Esophagus (tissue), 2 donors: ENCODE results near the gene CCDC149. TPM values are rescaled to one million over a fixed set of nuclear protein-coding genes. Genes with fewer than 3 reads are reported as not detected.
A peak's percentile ranks its signal among the peaks of the same experiment; 100 is the strongest.

Experiments used
- H3K27ac ChIP-seq, 2 donors: one replicate each; pipeline ENCODE4 v1.5.1; 2013; ENCODE audit warnings: low read depth in 2 of 2, mild to moderate bottlenecking in 2 of 2, inconsistent platforms in 1 of 2, low read length in 1 of 2, moderate library complexity in 1 of 2
- H3K27me3 ChIP-seq, 2 donors: one replicate each; pipeline ENCODE4 v1.6.1; 2013; ENCODE audit warnings: low read length in 2 of 2, control low read depth in 1 of 2, mild to moderate bottlenecking in 1 of 2; ENCODE audit not compliant: insufficient read depth in 2 of 2, control insufficient read depth in 1 of 2
- H3K36me3 ChIP-seq, 2 donors: one replicate each; pipeline ENCODE4 v1.6.1; 2013; ENCODE audit warnings: low read length in 1 of 2; ENCODE audit not compliant: control insufficient read depth in 2 of 2, insufficient read depth in 2 of 2
- H3K4me1 ChIP-seq, 2 donors: one replicate each; pipeline ENCODE4 v1.6.1; 2013; ENCODE audit warnings: low read length in 1 of 2; ENCODE audit not compliant: control insufficient read depth in 2 of 2, insufficient read depth in 2 of 2
- H3K4me3 ChIP-seq, 2 donors: one replicate each; pipeline ENCODE4 v1.5.1; 2013; ENCODE audit warnings: low read length in 2 of 2, mild to moderate bottlenecking in 2 of 2, low read depth in 1 of 2, moderate library complexity in 1 of 2
- H3K9me3 ChIP-seq, 2 donors: one replicate each; pipeline ENCODE4 v1.6.1; 2013; ENCODE audit warnings: mild to moderate bottlenecking in 2 of 2, low read depth in 1 of 2, low read length in 1 of 2, moderate library complexity in 1 of 2; ENCODE audit not compliant: control insufficient read depth in 2 of 2, insufficient read depth in 1 of 2
- WGBS, 2 donors: extraction: QIAGEN DNeasy Blood & Tissue Kit; methylation state at CpG; one replicate each; pipeline ENCODE4 v1.1.7; 2013; 5-methylcytosine and 5-hydroxymethylcytosine counted together
- polyA plus RNA-seq, 2 donors: library from polyadenylated mRNA; stranded (reverse); fragments of 200-250 nt; gene quantifications; one replicate each; pipeline ENCODE4 v1.2.3, GENCODE V29; 2013
- donor health status: healthy with polysubstance abuse.
- donor health status: Bipolar disorder and iron deficiency.

The CCDC149 gene
- polyA plus RNA-seq, 2 donors = 1.9 to 2.4 TPM

DNA sequence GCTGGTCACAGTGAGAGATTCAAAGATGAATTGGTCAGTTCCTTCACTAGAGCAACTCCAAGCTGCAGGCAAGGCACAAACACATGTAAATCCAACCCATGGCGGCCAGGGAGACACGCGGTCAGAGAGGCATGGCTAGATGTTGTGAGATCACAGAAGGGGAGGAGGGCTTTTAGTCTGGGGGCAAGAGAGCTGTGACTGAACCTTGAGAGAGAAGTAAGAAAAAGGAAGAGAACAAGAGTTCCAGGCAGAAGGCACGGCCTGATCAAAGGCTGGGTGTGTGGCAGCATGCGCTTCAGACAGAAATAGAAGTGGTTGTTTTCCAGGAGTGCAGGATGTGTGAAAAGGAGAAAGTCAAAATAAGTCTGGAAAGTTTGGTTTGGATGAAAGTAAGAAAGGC lies 15.9 kb downstream of the CCDC149 start:
- H3K27ac ChIP-seq = peak overlapping the region in 1 of 2 donors; percentile 17
- no peaks in the 10 kb centered on the region for H3K27me3 ChIP-seq
- WGBS, 2 donors = 83 to 86% methylated on average over 5 of the region's 5 CpGs
- H3K4me1 ChIP-seq = no peaks in the 10 kb centered on the region
- peaks cover 0 to 2% of the 10 kb centered on the region in 2 donors for H3K36me3 ChIP-seq
- peaks cover 0 to 3% of the 10 kb centered on the region in 2 donors for H3K9me3 ChIP-seq
- no peak overlapping the region for H3K4me3 ChIP-seq

DNA sequence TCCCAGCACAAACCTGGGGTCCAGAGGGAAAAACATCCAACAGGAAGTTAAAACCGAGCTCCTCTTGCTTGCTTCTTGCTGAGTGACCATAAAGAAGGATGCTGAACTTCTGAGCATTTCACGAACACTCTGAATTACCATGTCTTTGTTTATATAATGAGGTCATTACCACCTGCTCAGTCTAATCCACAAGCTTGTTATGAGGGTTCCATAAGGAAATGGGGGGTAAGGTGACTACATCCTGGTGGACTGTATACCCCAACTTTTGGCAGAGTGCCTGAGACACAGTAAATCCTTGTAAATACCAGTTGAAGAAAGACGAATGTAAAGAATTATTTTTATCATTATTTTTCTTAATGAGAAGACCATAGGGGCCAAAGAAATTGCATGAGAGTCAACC lies 16.8 kb downstream of the CCDC149 start:
- Histone ChIP-seq H3K27me3 (no peaks in the 10 kb centered on the region), H3K4me3 (no peak overlapping the region), H3K9me3 (peaks cover 0 to 3% of the 10 kb centered on the region in 2 donors), H3K4me1 (no peaks in the 10 kb centered on the region), H3K36me3 (peaks cover 0 to 2% of the 10 kb centered on the region in 2 donors), H3K27ac (no peak overlapping the region)
- WGBS, 2 donors = 60 to 63% methylated on average over 3 of the region's 3 CpGs

DNA sequence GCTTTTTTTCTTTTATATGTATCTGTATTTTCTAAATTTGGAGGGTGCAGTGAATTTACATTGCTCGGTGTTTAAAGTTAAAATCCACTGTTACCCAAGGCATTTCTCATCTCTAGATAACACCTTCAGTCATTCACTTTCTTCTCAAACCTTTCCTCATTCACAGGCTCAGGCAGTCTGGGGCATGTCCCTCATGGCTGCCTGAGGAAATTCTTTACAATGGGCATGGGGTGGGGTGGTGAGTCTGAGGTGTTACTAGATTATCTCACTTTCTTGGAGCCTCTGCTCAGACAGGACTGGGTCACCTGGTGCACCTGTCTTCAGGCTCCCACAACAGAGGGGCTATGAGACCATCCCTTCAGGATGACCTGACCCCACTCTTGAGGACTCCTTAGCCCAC lies 17.4 kb downstream of the CCDC149 start:
- Histone ChIP-seq H3K27ac (no peak overlapping the region), H3K4me1 (no peaks in the 10 kb centered on the region)
- WGBS, 2 donors = 47 to 62% methylated on average over 1 of the region's 1 CpG

DNA sequence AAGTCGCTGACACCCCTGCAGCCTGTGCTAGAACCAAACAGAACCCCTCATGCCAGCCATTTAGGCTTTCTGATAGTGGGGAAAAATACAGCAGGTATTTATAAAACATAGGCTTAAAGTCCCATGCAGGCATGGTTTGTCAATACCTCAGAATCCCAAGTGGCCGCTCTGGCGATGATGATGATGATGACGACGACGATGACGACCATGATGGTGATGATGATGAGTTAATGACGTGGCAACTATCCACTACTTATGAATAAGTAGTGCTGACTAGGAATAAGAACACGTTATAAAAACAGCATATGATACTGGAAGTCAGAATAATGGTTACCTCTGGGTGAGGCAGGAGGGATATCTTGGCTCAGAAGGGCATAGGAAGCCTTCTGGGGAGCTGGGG lies 18.0 kb downstream of the CCDC149 start:
- H3K9me3 ChIP-seq = peaks cover 0 to 3% of the 10 kb centered on the region in 2 donors

More for the DNA sequence above, 17.4 kb downstream of the CCDC149 start:
- peaks cover 0 to 2% of the 10 kb centered on the region in 2 donors for H3K36me3 ChIP-seq
- H3K9me3 ChIP-seq = peaks cover 0 to 3% of the 10 kb centered on the region in 2 donors
- no peaks in the 10 kb centered on the region for H3K27me3 ChIP-seq
- no peak overlapping the region for H3K4me3 ChIP-seq

DNA sequence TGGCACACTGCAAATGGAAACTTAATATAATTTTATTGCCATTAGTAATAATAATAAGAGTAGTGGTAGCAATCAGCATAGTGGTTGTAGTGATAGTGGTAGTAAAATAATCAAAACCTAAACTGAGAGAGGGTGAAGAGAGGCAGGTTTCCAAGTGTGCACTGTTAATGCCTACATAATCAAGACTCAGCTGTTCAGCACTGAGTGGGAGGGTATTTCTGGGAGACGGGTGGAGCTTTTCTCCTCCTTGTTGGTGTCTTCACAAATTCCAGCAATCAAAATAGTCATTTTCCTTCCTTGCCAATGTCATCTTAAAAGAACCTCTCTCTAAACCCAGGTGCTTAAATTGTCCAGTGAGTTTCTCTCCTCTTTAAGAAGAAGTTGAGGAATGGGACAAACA lies 18.6 kb downstream of the CCDC149 start:
- Histone ChIP-seq H3K4me1 (no peaks in the 10 kb centered on the region), H3K27me3 (no peaks in the 10 kb centered on the region), H3K4me3 (no peak overlapping the region), H3K36me3 (peaks cover 0 to under 1% of the 10 kb centered on the region in 2 donors), H3K27ac (no peak overlapping the region), H3K9me3 (peaks cover 0 to 3% of the 10 kb centered on the region in 2 donors)
- WGBS, 2 donors = 77 to 82% methylated on average over 1 of the region's 1 CpG

More for the DNA sequence above, 18.0 kb downstream of the CCDC149 start:
- no peaks in the 10 kb centered on the region for H3K27me3 ChIP-seq
- 92 to 93% methylated on average over 9 of the region's 9 CpGs for WGBS, 2 donors
- no peaks in the 10 kb centered on the region for H3K36me3 ChIP-seq
- no peaks in the 10 kb centered on the region for H3K4me1 ChIP-seq
- H3K27ac ChIP-seq = no peak overlapping the region
- H3K4me3 ChIP-seq = no peak overlapping the region

DNA sequence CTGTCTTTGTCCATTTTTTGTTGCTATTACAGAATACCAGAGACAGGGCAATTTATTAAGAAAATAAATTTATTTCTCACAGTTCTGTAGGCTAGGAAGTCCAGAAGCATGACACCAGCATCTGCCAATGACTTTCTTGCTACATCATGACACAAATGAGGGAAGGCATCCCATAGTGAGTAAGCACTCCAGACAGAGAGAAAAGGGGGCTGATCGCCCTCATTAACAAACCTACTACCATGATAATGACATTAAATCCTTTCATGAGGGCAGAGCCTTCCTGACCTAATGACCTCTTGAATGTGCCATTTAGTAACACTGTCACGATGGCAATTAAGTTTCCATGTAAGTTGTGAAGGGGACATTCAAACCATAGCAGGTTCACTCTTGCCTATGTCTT lies 20.1 kb downstream of the CCDC149 start:
- Histone ChIP-seq H3K27ac (no peak overlapping the region), H3K4me1 (no peaks in the 10 kb centered on the region), H3K27me3 (no peaks in the 10 kb centered on the region), H3K4me3 (no peak overlapping the region), H3K9me3 (peaks cover 0 to 3% of the 10 kb centered on the region in 2 donors), H3K36me3 (peaks cover 0 to 2% of the 10 kb centered on the region in 2 donors)
- WGBS, 2 donors = 90 to 93% methylated on average over 2 of the region's 2 CpGs

DNA sequence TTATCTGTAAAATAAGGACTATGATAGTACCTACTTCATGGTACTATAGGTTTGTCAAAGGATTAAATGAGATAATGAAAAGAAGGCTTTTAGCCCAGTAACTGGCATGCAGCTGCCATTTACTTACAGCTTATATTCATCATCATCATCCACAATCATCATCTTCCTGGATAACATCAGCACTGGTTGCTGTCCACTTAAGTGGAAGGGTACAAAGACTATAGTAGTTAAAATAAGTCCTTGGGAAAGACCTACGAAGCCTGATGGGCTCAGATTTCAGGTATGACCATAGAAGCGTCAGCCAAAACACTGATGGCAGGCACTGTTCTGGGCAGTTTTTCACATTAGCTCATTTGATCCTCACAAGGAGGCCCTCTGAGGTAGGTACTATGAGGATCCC lies 20.6 kb downstream of the CCDC149 start:
- peaks cover 0 to 3% of the 10 kb centered on the region in 2 donors for H3K9me3 ChIP-seq
- H3K36me3 ChIP-seq = peaks cover 0 to 2% of the 10 kb centered on the region in 2 donors
- no peak overlapping the region for H3K4me3 ChIP-seq
- H3K4me1 ChIP-seq = no peaks in the 10 kb centered on the region
- 91 to 100% methylated on average over 2 of the region's 2 CpGs for WGBS, 2 donors
- no peaks in the 10 kb centered on the region for H3K27me3 ChIP-seq
- no peak overlapping the region for H3K27ac ChIP-seq

DNA sequence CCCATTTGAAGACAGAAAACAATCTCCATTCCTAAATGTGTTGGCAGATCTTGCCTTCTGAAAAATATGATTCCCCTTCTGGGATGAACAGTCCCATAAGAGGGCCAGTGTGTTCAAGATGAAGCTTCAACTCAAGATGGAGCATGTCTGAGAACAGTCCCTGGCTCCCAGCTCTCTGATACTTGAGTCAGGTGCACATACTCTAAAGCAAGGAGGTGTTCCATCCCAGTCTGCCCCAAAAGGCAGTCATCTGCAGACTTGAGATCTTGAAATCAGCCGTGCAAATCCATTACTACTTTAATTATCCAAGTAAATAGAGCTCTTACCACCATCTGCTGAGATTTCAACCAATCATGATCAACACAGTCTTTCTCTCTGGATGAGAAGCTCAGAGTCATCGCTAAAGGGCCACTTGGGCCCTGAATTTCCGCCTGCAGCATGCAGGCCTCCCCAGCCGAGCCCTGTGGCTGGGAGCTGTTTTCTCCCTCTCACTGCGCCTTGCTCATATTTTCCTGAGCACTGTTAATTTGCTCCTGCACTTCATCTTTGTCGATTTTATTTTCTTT lies 22.2 kb downstream of the CCDC149 start:
- Histone ChIP-seq H3K4me3 (no peak overlapping the region), H3K4me1 (no peaks in the 10 kb centered on the region), H3K27me3 (no peaks in the 10 kb centered on the region), H3K9me3 (no peaks in the 10 kb centered on the region), H3K27ac (no peak overlapping the region), H3K36me3 (peaks cover 0 to 2% of the 10 kb centered on the region in 2 donors)
- WGBS, 2 donors = 91 to 93% methylated on average over 6 of the region's 6 CpGs

DNA sequence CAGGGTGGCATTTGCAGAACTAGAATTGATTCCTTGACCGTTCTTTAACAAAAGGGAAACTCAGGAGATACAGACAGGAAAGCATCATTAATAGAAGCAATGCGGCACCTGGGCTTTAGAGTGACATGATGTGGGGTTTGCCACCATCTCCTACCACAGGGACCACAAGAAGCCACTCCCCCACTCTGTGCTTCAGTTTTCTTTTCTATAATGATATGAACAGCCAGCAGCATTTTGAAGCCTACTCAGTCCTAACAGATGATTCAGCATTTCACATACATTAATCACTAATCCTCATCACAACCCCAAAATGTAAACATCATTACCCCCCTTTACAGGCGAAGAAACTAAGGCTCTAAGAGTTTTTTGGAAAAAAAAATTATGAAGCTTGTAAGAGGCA lies 22.9 kb downstream of the CCDC149 start:
- 85% methylated on average over 3 of the region's 3 CpGs for WGBS, 2 donors
- H3K27ac ChIP-seq = no peak overlapping the region
- H3K27me3 ChIP-seq = no peaks in the 10 kb centered on the region
- peaks cover 0 to 2% of the 10 kb centered on the region in 2 donors for H3K36me3 ChIP-seq
- no peak overlapping the region for H3K4me3 ChIP-seq
- H3K4me1 ChIP-seq = no peaks in the 10 kb centered on the region
- H3K9me3 ChIP-seq = no peaks in the 10 kb centered on the region
